HEK293 (cell line): ENCODE measurements around the gene PLXNA2.

ENCODE experiments used
- GLIS2 ChIP-seq: fragments of 450-650 bp; formaldehyde crosslinking; IDR thresholded peaks from 2 replicates; pipeline ENCODE4 v1.5.1; 2016; ENCODE audit warnings: missing biosample characterization, missing genetic modification characterization
- KLF8 ChIP-seq: fragments of 450-650 bp; formaldehyde crosslinking; IDR thresholded peaks from 2 replicates; pipeline ENCODE4 v1.5.1; 2016; ENCODE audit warnings: missing biosample characterization, missing genetic modification characterization
- OSR2 ChIP-seq: fragments of 450-650 bp; formaldehyde crosslinking; IDR thresholded peaks from 2 replicates; pipeline ENCODE4 v1.5.1; 2016; ENCODE audit warnings: missing biosample characterization, missing genetic modification characterization
- PBX3 ChIP-seq: sonication (generic); formaldehyde crosslinking; IDR thresholded peaks from 2 replicates; pipeline ENCODE4 v1.8.1; 2022; ENCODE audit warnings: mild to moderate bottlenecking, moderate library complexity, missing genetic modification reagents
- SALL2 ChIP-seq: fragments of 450-650 bp; formaldehyde crosslinking; IDR thresholded peaks from 2 replicates; pipeline ENCODE4 v1.5.0; 2017; ENCODE audit warnings: missing biosample characterization, mild to moderate bottlenecking, missing genetic modification characterization, borderline replicate concordance
- ZFHX2 ChIP-seq: fragments of 450-650 bp; formaldehyde crosslinking; conservative IDR thresholded peaks from 2 replicates; pipeline ENCODE4 v1.5.1; 2016; ENCODE audit warnings: missing biosample characterization, missing genetic modification characterization
- ZFP3 ChIP-seq: fragments of 450-650 bp; formaldehyde crosslinking; IDR thresholded peaks from 2 replicates; pipeline ENCODE4 v1.5.1; 2016; ENCODE audit warnings: low read depth, missing biosample characterization, missing genetic modification characterization
- ZNF146 ChIP-seq: fragments of 450-650 bp; formaldehyde crosslinking; IDR thresholded peaks from 2 replicates; pipeline ENCODE4 v1.5.1; 2016; ENCODE audit warnings: missing biosample characterization, missing genetic modification characterization
- ZNF175 ChIP-seq: fragments of 450-650 bp; formaldehyde crosslinking; IDR thresholded peaks from 2 replicates; pipeline ENCODE4 v1.5.1; 2016; ENCODE audit warnings: missing biosample characterization, missing genetic modification characterization
- ZNF18 ChIP-seq: fragments of 450-650 bp; formaldehyde crosslinking; IDR thresholded peaks from 2 replicates; pipeline ENCODE4 v1.5.1; 2016; ENCODE audit warnings: missing biosample characterization, missing genetic modification characterization
- ZNF26 ChIP-seq: fragments of 450-650 bp; formaldehyde crosslinking; IDR thresholded peaks from 2 replicates; pipeline ENCODE4 v1.5.1; 2016; ENCODE audit warnings: missing biosample characterization, missing genetic modification characterization
- ZNF335 ChIP-seq: fragments of 450-650 bp; formaldehyde crosslinking; conservative IDR thresholded peaks from 2 replicates; pipeline ENCODE4 v1.5.1; 2016; ENCODE audit warnings: missing biosample characterization, missing genetic modification characterization
- ZNF423 ChIP-seq: fragments of 450-650 bp; formaldehyde crosslinking; IDR thresholded peaks from 2 replicates; pipeline ENCODE4 v1.5.1; 2016; ENCODE audit warnings: missing biosample characterization, missing genetic modification characterization
- ZNF473 ChIP-seq: fragments of 450-650 bp; formaldehyde crosslinking; IDR thresholded peaks from 2 replicates; pipeline ENCODE4 v1.5.1; 2017; ENCODE audit warnings: missing biosample characterization, missing genetic modification characterization
- ZNF513 ChIP-seq: fragments of 450-650 bp; IDR thresholded peaks from 2 replicates; pipeline ENCODE4 v1.5.1; 2018; ENCODE audit warnings: missing biosample characterization, missing genetic modification characterization
- ZNF558 ChIP-seq: fragments of 450-650 bp; formaldehyde crosslinking; IDR thresholded peaks from 2 replicates; pipeline ENCODE4 v1.5.1; 2016; ENCODE audit warnings: missing biosample characterization, missing genetic modification characterization
- ZNF610 ChIP-seq: fragments of 450-650 bp; formaldehyde crosslinking; IDR thresholded peaks from 2 replicates; pipeline ENCODE4 v1.5.1; 2016; ENCODE audit warnings: missing biosample characterization, missing genetic modification characterization, borderline replicate concordance
- ZNF626 ChIP-seq: fragments of 450-650 bp; sonication (Bioruptor Pico); formaldehyde crosslinking; IDR thresholded peaks from 2 replicates; pipeline ENCODE4 v1.5.1; 2018; ENCODE audit warnings: missing biosample characterization, missing genetic modification characterization, inconsistent platforms
- ZNF654 ChIP-seq: fragments of 450-650 bp; formaldehyde crosslinking; IDR thresholded peaks from 2 replicates; pipeline ENCODE4 v1.5.1; 2016; ENCODE audit warnings: low read depth, missing biosample characterization, missing genetic modification characterization
- ZXDB ChIP-seq: fragments of 450-650 bp; formaldehyde crosslinking; IDR thresholded peaks from 2 replicates; pipeline ENCODE4 v1.5.1; 2016; ENCODE audit warnings: missing biosample characterization, missing genetic modification characterization
- TF ChIP-seq, protein P1 (sequence below): fragments of 450-650 bp; formaldehyde crosslinking; IDR thresholded peaks from 2 replicates; pipeline ENCODE4 v1.5.1; 2016; ENCODE audit warnings: missing biosample characterization, missing genetic modification characterization
- TF ChIP-seq, protein P2 (sequence below): fragments of 450-650 bp; formaldehyde crosslinking; IDR thresholded peaks from 2 replicates; pipeline ENCODE4 v1.5.0; 2017; ENCODE audit warnings: missing biosample characterization, missing genetic modification characterization, borderline replicate concordance
- TF ChIP-seq, protein P3 (sequence below): fragments of 450-650 bp; formaldehyde crosslinking; IDR thresholded peaks from 2 replicates; pipeline ENCODE4 v1.5.1; 2016; ENCODE audit warnings: missing biosample characterization, missing genetic modification characterization
- TF ChIP-seq, protein P4 (sequence below): fragments of 450-650 bp; formaldehyde crosslinking; IDR thresholded peaks from 2 replicates; pipeline ENCODE4 v1.5.1; 2016; ENCODE audit warnings: missing biosample characterization, missing genetic modification characterization
- TF ChIP-seq, protein P5 (sequence below): fragments of 450-650 bp; formaldehyde crosslinking; IDR thresholded peaks from 2 replicates; pipeline ENCODE4 v1.5.1; 2016; ENCODE audit warnings: missing biosample characterization, missing genetic modification characterization

PLXNA2 gene

DNA sequence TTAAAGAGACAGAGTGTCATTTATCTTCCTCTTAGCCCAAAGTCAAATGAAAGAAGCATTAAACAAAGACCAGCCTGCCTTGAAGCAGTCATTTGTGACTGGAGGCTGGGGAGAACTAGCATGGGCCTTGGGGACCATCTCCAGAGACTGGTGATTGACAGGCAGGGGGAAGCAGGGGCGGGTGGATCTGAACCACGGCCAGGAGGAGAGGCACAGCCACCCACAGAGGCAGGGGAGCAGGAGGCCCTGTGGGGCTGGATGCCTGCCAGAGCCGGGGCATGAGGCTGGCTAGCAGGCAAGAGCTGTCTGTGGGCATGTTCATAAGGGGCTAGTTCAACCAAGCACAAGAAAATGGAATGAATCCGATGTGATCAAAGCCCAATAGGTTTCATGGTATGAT, 73.9 kb downstream of the PLXNA2 start (continued):
- TF ChIP-seq ZNF654: no peak
- TF ChIP-seq, protein P1, sequence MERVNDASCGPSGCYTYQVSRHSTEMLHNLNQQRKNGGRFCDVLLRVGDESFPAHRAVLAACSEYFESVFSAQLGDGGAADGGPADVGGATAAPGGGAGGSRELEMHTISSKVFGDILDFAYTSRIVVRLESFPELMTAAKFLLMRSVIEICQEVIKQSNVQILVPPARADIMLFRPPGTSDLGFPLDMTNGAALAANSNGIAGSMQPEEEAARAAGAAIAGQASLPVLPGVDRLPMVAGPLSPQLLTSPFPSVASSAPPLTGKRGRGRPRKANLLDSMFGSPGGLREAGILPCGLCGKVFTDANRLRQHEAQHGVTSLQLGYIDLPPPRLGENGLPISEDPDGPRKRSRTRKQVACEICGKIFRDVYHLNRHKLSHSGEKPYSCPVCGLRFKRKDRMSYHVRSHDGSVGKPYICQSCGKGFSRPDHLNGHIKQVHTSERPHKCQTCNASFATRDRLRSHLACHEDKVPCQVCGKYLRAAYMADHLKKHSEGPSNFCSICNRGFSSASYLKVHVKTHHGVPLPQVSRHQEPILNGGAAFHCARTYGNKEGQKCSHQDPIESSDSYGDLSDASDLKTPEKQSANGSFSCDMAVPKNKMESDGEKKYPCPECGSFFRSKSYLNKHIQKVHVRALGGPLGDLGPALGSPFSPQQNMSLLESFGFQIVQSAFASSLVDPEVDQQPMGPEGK: 0 out of 2 replicates have a peak, but pooled peaks have one; percentile 53
- TF ChIP-seq, protein P2, sequence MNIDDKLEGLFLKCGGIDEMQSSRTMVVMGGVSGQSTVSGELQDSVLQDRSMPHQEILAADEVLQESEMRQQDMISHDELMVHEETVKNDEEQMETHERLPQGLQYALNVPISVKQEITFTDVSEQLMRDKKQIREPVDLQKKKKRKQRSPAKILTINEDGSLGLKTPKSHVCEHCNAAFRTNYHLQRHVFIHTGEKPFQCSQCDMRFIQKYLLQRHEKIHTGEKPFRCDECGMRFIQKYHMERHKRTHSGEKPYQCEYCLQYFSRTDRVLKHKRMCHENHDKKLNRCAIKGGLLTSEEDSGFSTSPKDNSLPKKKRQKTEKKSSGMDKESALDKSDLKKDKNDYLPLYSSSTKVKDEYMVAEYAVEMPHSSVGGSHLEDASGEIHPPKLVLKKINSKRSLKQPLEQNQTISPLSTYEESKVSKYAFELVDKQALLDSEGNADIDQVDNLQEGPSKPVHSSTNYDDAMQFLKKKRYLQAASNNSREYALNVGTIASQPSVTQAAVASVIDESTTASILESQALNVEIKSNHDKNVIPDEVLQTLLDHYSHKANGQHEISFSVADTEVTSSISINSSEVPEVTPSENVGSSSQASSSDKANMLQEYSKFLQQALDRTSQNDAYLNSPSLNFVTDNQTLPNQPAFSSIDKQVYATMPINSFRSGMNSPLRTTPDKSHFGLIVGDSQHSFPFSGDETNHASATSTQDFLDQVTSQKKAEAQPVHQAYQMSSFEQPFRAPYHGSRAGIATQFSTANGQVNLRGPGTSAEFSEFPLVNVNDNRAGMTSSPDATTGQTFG (tag by site-specific recombination): no peak
- TF ChIP-seq, protein P3, sequence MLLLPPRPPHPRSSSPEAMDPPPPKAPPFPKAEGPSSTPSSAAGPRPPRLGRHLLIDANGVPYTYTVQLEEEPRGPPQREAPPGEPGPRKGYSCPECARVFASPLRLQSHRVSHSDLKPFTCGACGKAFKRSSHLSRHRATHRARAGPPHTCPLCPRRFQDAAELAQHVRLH (tag by site-specific recombination): no peak
- TF ChIP-seq ZNF423 (tag by site-specific recombination): 0 out of 2 replicates have a peak, but pooled peaks have one; percentile 11
- TF ChIP-seq ZNF513 (tag by site-specific recombination): no peak
- no peak for TF ChIP-seq GLIS2 (tag by site-specific recombination)
- TF ChIP-seq SALL2 (tag by site-specific recombination): no peak
- TF ChIP-seq, protein P4, sequence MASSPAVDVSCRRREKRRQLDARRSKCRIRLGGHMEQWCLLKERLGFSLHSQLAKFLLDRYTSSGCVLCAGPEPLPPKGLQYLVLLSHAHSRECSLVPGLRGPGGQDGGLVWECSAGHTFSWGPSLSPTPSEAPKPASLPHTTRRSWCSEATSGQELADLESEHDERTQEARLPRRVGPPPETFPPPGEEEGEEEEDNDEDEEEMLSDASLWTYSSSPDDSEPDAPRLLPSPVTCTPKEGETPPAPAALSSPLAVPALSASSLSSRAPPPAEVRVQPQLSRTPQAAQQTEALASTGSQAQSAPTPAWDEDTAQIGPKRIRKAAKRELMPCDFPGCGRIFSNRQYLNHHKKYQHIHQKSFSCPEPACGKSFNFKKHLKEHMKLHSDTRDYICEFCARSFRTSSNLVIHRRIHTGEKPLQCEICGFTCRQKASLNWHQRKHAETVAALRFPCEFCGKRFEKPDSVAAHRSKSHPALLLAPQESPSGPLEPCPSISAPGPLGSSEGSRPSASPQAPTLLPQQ: no peak
- no peak for TF ChIP-seq KLF8 (tag by site-specific recombination)
- TF ChIP-seq ZFP3: no peak
- no peak for TF ChIP-seq ZNF626 (tag by site-specific recombination)
- no peak; the same call in 1 of the 2 replicates for TF ChIP-seq ZNF335 (tag by site-specific recombination)
- TF ChIP-seq, protein P5, sequence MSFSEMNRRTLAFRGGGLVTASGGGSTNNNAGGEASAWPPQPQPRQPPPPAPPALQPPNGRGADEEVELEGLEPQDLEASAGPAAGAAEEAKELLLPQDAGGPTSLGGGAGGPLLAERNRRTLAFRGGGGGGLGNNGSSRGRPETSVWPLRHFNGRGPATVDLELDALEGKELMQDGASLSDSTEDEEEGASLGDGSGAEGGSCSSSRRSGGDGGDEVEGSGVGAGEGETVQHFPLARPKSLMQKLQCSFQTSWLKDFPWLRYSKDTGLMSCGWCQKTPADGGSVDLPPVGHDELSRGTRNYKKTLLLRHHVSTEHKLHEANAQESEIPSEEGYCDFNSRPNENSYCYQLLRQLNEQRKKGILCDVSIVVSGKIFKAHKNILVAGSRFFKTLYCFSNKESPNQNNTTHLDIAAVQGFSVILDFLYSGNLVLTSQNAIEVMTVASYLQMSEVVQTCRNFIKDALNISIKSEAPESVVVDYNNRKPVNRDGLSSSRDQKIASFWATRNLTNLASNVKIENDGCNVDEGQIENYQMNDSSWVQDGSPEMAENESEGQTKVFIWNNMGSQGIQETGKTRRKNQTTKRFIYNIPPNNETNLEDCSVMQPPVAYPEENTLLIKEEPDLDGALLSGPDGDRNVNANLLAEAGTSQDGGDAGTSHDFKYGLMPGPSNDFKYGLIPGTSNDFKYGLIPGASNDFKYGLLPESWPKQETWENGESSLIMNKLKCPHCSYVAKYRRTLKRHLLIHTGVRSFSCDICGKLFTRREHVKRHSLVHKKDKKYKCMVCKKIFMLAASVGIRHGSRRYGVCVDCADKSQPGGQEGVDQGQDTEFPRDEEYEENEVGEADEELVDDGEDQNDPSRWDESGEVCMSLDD (tag by site-specific recombination): no peak
- peak; percentile 84 for TF ChIP-seq OSR2 (tag by site-specific recombination)
- no peak for TF ChIP-seq ZNF558
- TF ChIP-seq ZNF473 (tag by site-specific recombination): no peak
- no peak for TF ChIP-seq ZNF18
- peak; percentile 89 for TF ChIP-seq ZFHX2 (tag by site-specific recombination)
- TF ChIP-seq ZNF26: no peak
- no peak for TF ChIP-seq ZNF146 (tag by site-specific recombination)
- no peak for TF ChIP-seq ZXDB (tag by site-specific recombination)
- peak; percentile 77; the same call in 1 of the 2 replicates for TF ChIP-seq PBX3 (CRISPR knock-in tag)
- TF ChIP-seq ZNF610 (tag by site-specific recombination): no peak
- no peak for TF ChIP-seq ZNF175 (tag by site-specific recombination)
